GM18909 (cell line): ENCODE measurements around the gene DLGAP4.

Experiments used
- ATAC-seq: cut with Tn5 transposase; IDR thresholded peaks from one replicate; pipeline ENCODE4 v1.9.1; 2021; ENCODE audit warnings: mild to moderate bottlenecking; ENCODE audit not compliant: unreplicated experiment, poor library complexity

DLGAP4 gene

GRCh38 chr20:36306553-36307411 lies 643 bp downstream of the DLGAP4 start:
- no peak for ATAC-seq

- ATAC-seq, result no peak
These were observed 1.5 kb downstream of the DLGAP4 start for GRCh38 chr20:36307412-36308325.

- ATAC-seq, result no peak
These were observed 2.2 kb downstream of the DLGAP4 start for GRCh38 chr20:36308353-36308752.

GRCh38 chr20:36308986-36309385 lies 2.8 kb downstream of the DLGAP4 start:
- ATAC-seq, result no peak

- ATAC-seq, result no peak
These were observed 3.5 kb downstream of the DLGAP4 start for GRCh38 chr20:36309643-36310042.

- ATAC-seq, result no peak
These were observed 4.3 kb downstream of the DLGAP4 start for GRCh38 chr20:36310215-36310981.

- ATAC-seq, result no peak
These were observed 5.2 kb downstream of the DLGAP4 start for GRCh38 chr20:36311141-36311853.

GRCh38 chr20:36311854-36312723 lies 6.0 kb downstream of the DLGAP4 start:
- ATAC-seq, result no peak

GRCh38 chr20:36312724-36313441 lies 6.7 kb downstream of the DLGAP4 start:
- no peak for ATAC-seq

GRCh38 chr20:36313476-36313875 lies 7.3 kb downstream of the DLGAP4 start:
- ATAC-seq, result no peak

GRCh38 chr20:36313926-36314325 lies 7.8 kb downstream of the DLGAP4 start:
- no peak for ATAC-seq

- no peak for ATAC-seq
These were observed 8.8 kb downstream of the DLGAP4 start for GRCh38 chr20:36314734-36315544.

- ATAC-seq, result no peak
These were observed 9.6 kb downstream of the DLGAP4 start for GRCh38 chr20:36315545-36316351.

GRCh38 chr20:36317675-36318074 lies 11.5 kb downstream of the DLGAP4 start:
- ATAC-seq, result no peak

GRCh38 chr20:36318166-36318565 lies 12.0 kb downstream of the DLGAP4 start:
- no peak for ATAC-seq

GRCh38 chr20:36319356-36320260 lies 13.5 kb downstream of the DLGAP4 start:
- no peak for ATAC-seq
